Spleen (tissue), 11 donors: ENCODE data around the gene TBC1D12. TPM values are rescaled to one million over a fixed set of nuclear protein-coding genes. Genes with fewer than 3 reads are reported as not detected.

Experiments
- DNase-seq: peaks from one replicate; pipeline ENCODE4 v3.0.0-alpha.2; 2020
- H3K27ac ChIP-seq, 8 donors: fragments of 200-600 bp; sonication (generic) in 7 of 8; 1 replicate in 4 of 8; 2 replicates in 4 of 8; pipeline versions ENCODE4 v1.5.0 to v1.8.0; 2016 to 2021; ENCODE audit warnings: inconsistent platforms in 4 of 8, mild to moderate bottlenecking in 4 of 8, moderate library complexity in 1 of 8
- H3K27me3 ChIP-seq, 7 donors: fragments of 200-600 bp; sonication (generic) in 6 of 7; replicated peaks in 1 of 7; 1 replicate in 4 of 7; 2 replicates in 3 of 7; pipeline versions ENCODE4 v1.5.0 to v1.8.0; 2016 to 2021; ENCODE audit warnings: inconsistent platforms in 3 of 7, mild to moderate bottlenecking in 1 of 7
- H3K36me3 ChIP-seq, 6 donors: fragments of 200-600 bp; sonication (generic) in 5 of 6; 1 replicate in 4 of 6; 2 replicates in 2 of 6; pipeline versions ENCODE4 v1.5.0 to v1.8.0; 2016 to 2021; ENCODE audit warnings: inconsistent platforms in 2 of 6
- H3K4me1 ChIP-seq, 6 donors: fragments of 200-600 bp; sonication (generic) in 5 of 6; 1 replicate in 3 of 6; 2 replicates in 3 of 6; pipeline versions ENCODE4 v1.5.0 to v1.8.0; 2016 to 2021; ENCODE audit warnings: inconsistent platforms in 3 of 6
- H3K4me3 ChIP-seq, 8 donors: fragments of 200-600 bp; sonication (generic) in 7 of 8; 1 replicate in 4 of 8; 2 replicates in 4 of 8; pipeline versions ENCODE4 v1.5.0 to v1.8.0; 2016 to 2021; ENCODE audit warnings: inconsistent platforms in 4 of 8, mild to moderate bottlenecking in 4 of 8, moderate library complexity in 2 of 8
- H3K9me3 ChIP-seq, 8 donors: fragments of 200-600 bp; sonication (generic) in 7 of 8; 1 replicate in 4 of 8; 2 replicates in 4 of 8; pipeline versions ENCODE4 v1.5.0 to v1.8.0; 2016 to 2021; ENCODE audit warnings: inconsistent platforms in 4 of 8
- POLR2A ChIP-seq, 3 donors: fragments of 450-650 bp; IDR thresholded peaks; one replicate each; pipeline ENCODE4 v1.5.1; 2017; ENCODE audit warnings: antibody characterized with exemption in 3 of 3, mild to moderate bottlenecking in 1 of 3
- POLR2AphosphoS5 ChIP-seq, 3 donors: sonication (generic); formaldehyde crosslinking; IDR thresholded peaks; one replicate each; pipeline ENCODE4 v1.5.1; 2017; ENCODE audit warnings: antibody characterized with exemption in 3 of 3
- WGBS, 5 donors: extraction: QIAGEN DNeasy Blood & Tissue Kit in 3 of 5; methylation state at CpG; one replicate each; pipeline versions ENCODE4 v1.1.5 to v1.1.7; 2013 to 2018; 5-methylcytosine and 5-hydroxymethylcytosine counted together
- intact Hi-C: fragments of 100-400 bp; cut with DNase I; formaldehyde crosslinking; loops from one replicate; pipeline ENCODE4 v1.15.0; 2023; ENCODE audit warnings: low total_unique reads
- polyA plus RNA-seq, 3 donors: library from polyadenylated mRNA; stranded (reverse); fragments of 200-250 nt; gene quantifications; one replicate each; pipeline ENCODE4 v1.2.1, GENCODE V29; 2013
- total RNA-seq, 7 donors: library from RNA; depleted of rRNA in 3 of 7; stranded (reverse); fragments of >200 nt in 3 of 7; fragmentation: NEBNext Ultra II Directional in 4 of 7; extraction: Animal tissue kit (Norgen Biotek cat#: 25700) in 4 of 7; gene quantifications; one replicate each; pipeline versions ENCODE4 v1.1.0 to v1.2.1, GENCODE V29; 2016 to 2021
- TF ChIP-seq, protein P1 (sequence below), 11 experiments: fragments of 200-600 bp in 7 of 11; fragments of 450-650 bp in 4 of 11; sonication (generic) in 4 of 11; IDR thresholded peaks in 8 of 11; conservative IDR thresholded peaks in 3 of 11; 1 replicate in 7 of 11; 2 replicates in 4 of 11; pipeline versions ENCODE4 v1.4.0 to v1.8.0; 2016 to 2021; ENCODE audit warnings: antibody characterized with exemption in 11 of 11, inconsistent platforms in 4 of 11, mild to moderate bottlenecking in 1 of 11
- donor health status: healthy with polysubstance abuse.
- donor health status: DM: no; HTN: no; CAD: no; lungs with moderate emphysema.
- donor health status: DM: no; HTN: no; CAD: no.
- donor health status: Bipolar disorder and iron deficiency.
- donor health status: healthy.
- donor health status: DM: no; HTN: no; CAD: no.
- donor health status: DM: yes; HTN: yes; CAD: no.

TBC1D12 gene
- total and polyA plus RNA-seq, 10 donors: 6.6 to 21.6 (median 11.8) TPM

DNA sequence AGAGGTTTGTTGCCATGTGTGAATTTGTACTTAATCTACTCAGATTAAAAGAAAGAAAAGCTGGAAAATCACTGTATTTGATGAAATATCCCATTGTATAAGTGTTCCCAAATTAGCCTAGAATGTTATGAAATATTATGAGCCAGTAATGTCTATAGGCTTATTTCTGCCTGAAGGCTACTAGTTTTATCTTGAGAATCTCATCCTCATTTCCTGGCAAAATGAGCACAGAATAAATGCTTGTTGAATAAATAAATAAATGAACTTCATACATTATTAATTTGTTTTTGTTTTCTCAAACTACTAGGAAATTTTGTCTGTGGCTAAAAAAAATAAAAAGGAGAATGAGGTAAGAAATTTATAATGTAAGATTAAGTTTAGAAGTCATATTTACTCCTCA is 168.7 kb downstream of the TBC1D12 start:
- intact Hi-C loops: no loop called here
- Histone ChIP-seq H3K27me3 (no peaks in the 10 kb centered on the region), H3K36me3 (peaks cover 0 to 71% (median 2%) of the 10 kb centered on the region in 6 donors), H3K27ac (no peak overlapping the region), H3K4me3 (no peak overlapping the region), H3K4me1 (no peaks in the 10 kb centered on the region), H3K9me3 (no peaks in the 10 kb centered on the region)
- TF ChIP-seq POLR2AphosphoS5 (IDR thresholded peaks at IDR 0.05): no peak
- no peak for DNase-seq

DNA sequence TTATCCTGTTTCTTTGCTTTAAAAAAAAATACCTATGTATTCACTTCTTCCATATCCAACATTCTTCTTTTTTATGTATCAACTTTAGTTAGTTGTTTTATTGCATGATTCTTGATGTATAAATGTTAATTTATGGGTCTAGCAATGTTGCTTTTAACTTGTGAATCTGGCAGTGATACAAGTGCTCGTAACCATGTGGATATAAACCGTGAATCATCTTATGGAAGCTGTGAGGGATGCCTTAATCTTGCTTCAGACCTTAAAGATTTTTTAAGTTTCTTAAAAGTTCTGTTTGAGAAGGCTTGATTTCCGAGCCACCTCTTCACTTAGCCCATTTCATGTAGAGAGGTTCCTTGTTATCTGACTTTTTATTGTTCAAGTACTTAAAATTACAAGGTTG is 169.2 kb downstream of the TBC1D12 start:
- 91 to 98% (median 95%) methylated on average over 3 of the region's 3 CpGs for WGBS, 5 donors
- intact Hi-C loops: no loop called here
- DNase-seq: no peak
- Histone ChIP-seq H3K4me1 (no peaks in the 10 kb centered on the region), H3K27ac (no peak overlapping the region), H3K27me3 (no peaks in the 10 kb centered on the region), H3K9me3 (no peaks in the 10 kb centered on the region), H3K4me3 (no peak overlapping the region), H3K36me3 (peaks cover 0 to 74% (median 4%) of the 10 kb centered on the region in 6 donors)
- TF ChIP-seq POLR2AphosphoS5 (IDR thresholded peaks at IDR 0.05) (no peak), POLR2A (IDR thresholded peaks at IDR 0.05) (no peak)
- TF ChIP-seq, protein P1, sequence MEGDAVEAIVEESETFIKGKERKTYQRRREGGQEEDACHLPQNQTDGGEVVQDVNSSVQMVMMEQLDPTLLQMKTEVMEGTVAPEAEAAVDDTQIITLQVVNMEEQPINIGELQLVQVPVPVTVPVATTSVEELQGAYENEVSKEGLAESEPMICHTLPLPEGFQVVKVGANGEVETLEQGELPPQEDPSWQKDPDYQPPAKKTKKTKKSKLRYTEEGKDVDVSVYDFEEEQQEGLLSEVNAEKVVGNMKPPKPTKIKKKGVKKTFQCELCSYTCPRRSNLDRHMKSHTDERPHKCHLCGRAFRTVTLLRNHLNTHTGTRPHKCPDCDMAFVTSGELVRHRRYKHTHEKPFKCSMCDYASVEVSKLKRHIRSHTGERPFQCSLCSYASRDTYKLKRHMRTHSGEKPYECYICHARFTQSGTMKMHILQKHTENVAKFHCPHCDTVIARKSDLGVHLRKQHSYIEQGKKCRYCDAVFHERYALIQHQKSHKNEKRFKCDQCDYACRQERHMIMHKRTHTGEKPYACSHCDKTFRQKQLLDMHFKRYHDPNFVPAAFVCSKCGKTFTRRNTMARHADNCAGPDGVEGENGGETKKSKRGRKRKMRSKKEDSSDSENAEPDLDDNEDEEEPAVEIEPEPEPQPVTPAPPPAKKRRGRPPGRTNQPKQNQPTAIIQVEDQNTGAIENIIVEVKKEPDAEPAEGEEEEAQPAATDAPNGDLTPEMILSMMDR (IDR thresholded peaks at IDR 0.05 in 8 of 11, conservative IDR thresholded peaks at IDR 0.05 in 3 of 11): no peak

DNA sequence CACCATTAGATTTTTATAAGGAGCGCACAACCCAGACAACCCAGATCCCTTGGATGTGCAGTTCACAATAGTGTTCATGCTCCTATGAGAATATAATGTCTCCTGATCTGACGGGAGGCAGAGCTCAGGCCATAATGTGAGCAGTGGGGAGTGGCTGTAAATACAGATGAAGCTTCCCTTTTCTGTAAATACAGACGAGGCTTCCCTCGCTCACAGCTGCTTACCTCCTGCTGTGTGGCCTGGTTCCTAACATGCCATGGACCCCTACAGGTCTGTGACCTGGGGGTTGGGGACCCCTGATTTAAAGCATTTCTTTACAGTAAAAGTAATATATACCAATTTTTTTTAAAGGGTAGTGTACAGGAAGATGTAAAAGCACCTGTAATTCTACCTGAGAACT is 176.4 kb downstream of the TBC1D12 start:
- no peaks in the 10 kb centered on the region for H3K9me3 ChIP-seq
- 85 to 94% (median 88%) methylated on average over 4 of the region's 4 CpGs for WGBS, 5 donors
- H3K27me3 ChIP-seq: no peaks in the 10 kb centered on the region
- TF ChIP-seq POLR2AphosphoS5 (IDR thresholded peaks at IDR 0.05): no peak
- H3K27ac ChIP-seq: no peak overlapping the region
- no peak overlapping the region for H3K4me3 ChIP-seq
- H3K4me1 ChIP-seq: no peaks in the 10 kb centered on the region
- peaks cover 0 to 26% (median under 1%) of the 10 kb centered on the region in 6 donors for H3K36me3 ChIP-seq
- DNase-seq: no peak
- intact Hi-C loops: no loop called here

DNA sequence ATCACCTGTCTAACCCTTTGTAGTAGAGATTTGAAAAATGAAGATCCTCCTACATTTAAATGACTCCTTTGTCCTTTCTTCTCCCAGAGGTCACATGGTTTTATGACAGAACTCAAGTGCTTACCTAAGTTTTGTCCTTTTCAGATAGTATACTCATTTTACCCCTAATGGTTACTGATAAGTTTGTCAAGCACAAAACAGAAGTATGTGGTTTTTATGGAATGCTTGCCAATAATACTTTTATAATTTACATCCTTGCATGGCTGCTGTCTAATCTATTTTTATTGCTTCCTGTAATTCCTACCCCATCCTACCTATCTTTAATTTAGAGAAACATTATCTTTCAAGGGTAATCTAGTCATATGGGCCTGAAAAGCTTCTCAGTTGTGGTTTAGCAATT is 180.8 kb downstream of the TBC1D12 start:
- Histone ChIP-seq H3K36me3 (peaks cover 0 to 22% (median 0%) of the 10 kb centered on the region in 6 donors), H3K4me1 (no peaks in the 10 kb centered on the region), H3K27ac (no peak overlapping the region), H3K4me3 (no peak overlapping the region), H3K9me3 (no peaks in the 10 kb centered on the region), H3K27me3 (no peaks in the 10 kb centered on the region)
- intact Hi-C loops: no loop called here
- DNase-seq: no peak
- TF ChIP-seq POLR2A (IDR thresholded peaks at IDR 0.05) (no peak), POLR2AphosphoS5 (IDR thresholded peaks at IDR 0.05) (no peak)
- TF ChIP-seq, protein P1 (IDR thresholded peaks at IDR 0.05 in 8 of 11, conservative IDR thresholded peaks at IDR 0.05 in 3 of 11): no peak

Other genes with a start within 250 kb of the TBC1D12 start
- gene NOC3L, start 39.6 kb upstream of the TBC1D12 start, total RNA-seq: 10 to 100 TPM; 21.7 to 29.6 (median 26.8) TPM
- 10 to 100 TPM in 2 of 3 donors, 1 to 10 TPM in 1; 9.8 to 12.3 (median 11.0) TPM for gene NOC3L, start 39.6 kb upstream of the TBC1D12 start, polyA plus RNA-seq
- 10 to 100 TPM; 12.3 to 38.7 (median 19.3) TPM for gene HELLS, start 143.2 kb downstream of the TBC1D12 start, total RNA-seq
- gene HELLS, start 143.2 kb downstream of the TBC1D12 start, polyA plus RNA-seq: 1 to 10 TPM; 5.1 to 6.9 (median 5.4) TPM